ENCODE measurements around the gene FASTKD3. TPM values are rescaled to one million over a fixed set of nuclear protein-coding genes. Genes with fewer than 3 reads are reported as not detected.

FASTKD3 gene
- total RNA-seq, 4 donors from 2014 or later = 4.4 to 14.0 (median 11.2) TPM

GRCh38 chr5:7815892-7816534 is 52.8 kb downstream of the FASTKD3 start:
- WGBS, 2 donors = 15 to 18% methylated on average over 9 to 12 of the region's 12 CpGs
- Histone ChIP-seq H3K9me3 (no peaks in the 10 kb centered on the region), H3K36me3 (no peaks in the 10 kb centered on the region), H3K4me1 (peaks cover 0 to 7% (median 0%) of the 10 kb centered on the region in 3 donors), H3K27ac (no peak overlapping the region), H3K4me3 (no peak overlapping the region), H3K27me3 (peaks cover 0 to 20% (median 0%) of the 10 kb centered on the region in 4 donors)
- TF ChIP-seq POLR2A (IDR thresholded peaks at IDR 0.05) = no peak
- peak; percentile 52 to 72 (median 60) for TF ChIP-seq CTCF (IDR thresholded peaks at IDR 0.05)
- no peak for DNase-seq
- intact Hi-C loops (cut with DNase I) = no loop called here

GRCh38 chr5:7814816-7815215 is 54.0 kb downstream of the FASTKD3 start:
- WGBS, 2 donors = 87 to 91% methylated on average over 7 to 10 of the region's 10 CpGs
- H3K36me3 ChIP-seq = no peaks in the 10 kb centered on the region
- no peak overlapping the region for H3K4me3 ChIP-seq
- DNase-seq = no peak
- peaks cover 0 to 20% (median 0%) of the 10 kb centered on the region in 4 donors for H3K27me3 ChIP-seq
- H3K9me3 ChIP-seq = no peaks in the 10 kb centered on the region
- H3K4me1 ChIP-seq = peaks cover 0 to 7% (median 0%) of the 10 kb centered on the region in 3 donors
- intact Hi-C loops (cut with DNase I) = no loop called here
- TF ChIP-seq CTCF (IDR thresholded peaks at IDR 0.05) (no peak), POLR2A (IDR thresholded peaks at IDR 0.05) (no peak)
- H3K27ac ChIP-seq = no peak overlapping the region

GRCh38 chr5:7813576-7813975 is 55.3 kb downstream of the FASTKD3 start:
- Histone ChIP-seq H3K27me3 (peaks cover 0 to 20% (median 0%) of the 10 kb centered on the region in 4 donors), H3K36me3 (no peaks in the 10 kb centered on the region), H3K27ac (no peak overlapping the region), H3K4me1 (peaks cover 0 to 7% (median 0%) of the 10 kb centered on the region in 3 donors), H3K9me3 (no peaks in the 10 kb centered on the region), H3K4me3 (no peak overlapping the region)
- WGBS, 2 donors = 69 to 77% methylated on average over 3 of the region's 3 CpGs
- DNase-seq = no peak
- intact Hi-C loops (cut with DNase I) = no loop called here
- no peak for TF ChIP-seq CTCF (IDR thresholded peaks at IDR 0.05)
- no peak for TF ChIP-seq POLR2A (IDR thresholded peaks at IDR 0.05)

- no peaks in the 10 kb centered on the region for H3K36me3 ChIP-seq
- no peak overlapping the region for H3K27ac ChIP-seq
- intact Hi-C loops (cut with DNase I) = no loop called here
- WGBS, 2 donors = 54 to 58% methylated on average over 2 of the region's 2 CpGs
- no peak for TF ChIP-seq POLR2A (IDR thresholded peaks at IDR 0.05)
- no peak for TF ChIP-seq CTCF (IDR thresholded peaks at IDR 0.05)
- peaks cover 0 to 7% (median 0%) of the 10 kb centered on the region in 3 donors for H3K4me1 ChIP-seq
- H3K27me3 ChIP-seq = peaks cover 0 to 20% (median 0%) of the 10 kb centered on the region in 4 donors
- no peaks in the 10 kb centered on the region for H3K9me3 ChIP-seq
- H3K4me3 ChIP-seq = no peak overlapping the region
- no peak for DNase-seq
Observed at GRCh38 chr5:7813007-7813406, 55.8 kb downstream of the FASTKD3 start.

- intact Hi-C loops (cut with DNase I) = no loop called here
- peaks cover 0 to 7% (median 0%) of the 10 kb centered on the region in 3 donors for H3K4me1 ChIP-seq
- WGBS, 2 donors = 55 to 61% methylated on average over 5 of the region's 5 CpGs
Observed at GRCh38 chr5:7811715-7812114, 57.1 kb downstream of the FASTKD3 start.

More at GRCh38 chr5:7811715-7812114, 57.1 kb downstream of the FASTKD3 start:
- no peak overlapping the region for H3K4me3 ChIP-seq
- no peak overlapping the region for H3K27ac ChIP-seq
- peaks cover 0 to 17% (median 0%) of the 10 kb centered on the region in 4 donors for H3K27me3 ChIP-seq
- H3K36me3 ChIP-seq = no peaks in the 10 kb centered on the region
- no peaks in the 10 kb centered on the region for H3K9me3 ChIP-seq
- no peak for DNase-seq
- no peak for TF ChIP-seq POLR2A (IDR thresholded peaks at IDR 0.05)
- TF ChIP-seq CTCF (IDR thresholded peaks at IDR 0.05) = no peak

Other genes starting within 250 kb of the FASTKD3 start
- not detected for gene CFAP90, start 17.9 kb downstream of the FASTKD3 start, total RNA-seq
- gene MTRR, start 117 bp upstream of the FASTKD3 start, total RNA-seq = 10 to 100 TPM; 12.7 to 33.2 (median 21.0) TPM

Data from esophagus squamous epithelium (tissue), 5 donors.